Measurements from ENCODE around the gene MELK.

The MELK gene

GRCh38 chr9:36623280-36623679 is 50.6 kb downstream of the MELK start:
- Histone ChIP-seq H3K4me3 (ENCODE audit: low read length in 2 of 2) (no peak overlapping the region), H3K23ac (ENCODE audit: low read depth, low read length, poor library complexity) (no peak overlapping the region), H4K8ac (ENCODE audit: low read depth, low read length) (no peak overlapping the region), H3K18ac (ENCODE audit: low read length) (no peak overlapping the region), H3K9me3 (replicated peaks in 1 of 2; ENCODE audit: control insufficient read depth in 2 of 2, insufficient read depth in 1 of 2, low read depth in 1 of 2, low read length in 2 of 2) (no peaks in the 10 kb centered on the region), H3K36me3 (replicated peaks in 1 of 2; ENCODE audit: control insufficient read depth in 2 of 2, insufficient read depth in 2 of 2, low read length in 2 of 2) (peaks cover 5 to 91% of the 10 kb centered on the region in 2 donors), H2AFZ (ENCODE audit: low read length) (no peak overlapping the region), H2BK5ac (ENCODE audit: low read length) (no peak overlapping the region), H3K27me3 (ENCODE audit: control insufficient read depth in 3 of 3, insufficient read depth in 3 of 3, low read depth in 1 of 3, low read length in 3 of 3) (no peaks in the 10 kb centered on the region), H2AK5ac (ENCODE audit: low read depth, low read length) (no peak overlapping the region), H2BK12ac (ENCODE audit: low read length) (no peak overlapping the region), H2BK120ac (ENCODE audit: low read depth, low read length) (no peak overlapping the region), H3K9ac (ENCODE audit: low read depth, low read length, poor library complexity) (no peak overlapping the region), H4K91ac (ENCODE audit: low read depth, low read length, poor library complexity) (no peak overlapping the region), H3K4ac (ENCODE audit: low read length) (no peak overlapping the region), H3K4me1 (ENCODE audit: control insufficient read depth in 2 of 2, insufficient read depth in 1 of 2, low read depth in 1 of 2, low read length in 2 of 2) (peaks cover 0 to 3% of the 10 kb centered on the region in 2 donors), H2BK15ac (ENCODE audit: low read length) (no peak overlapping the region), H3K14ac (ENCODE audit: low read length) (no peak overlapping the region), H3K4me2 (ENCODE audit: insufficient read depth, low read length, poor library complexity, severe bottlenecking) (no peak overlapping the region), H3K79me1 (ENCODE audit: low read depth, low read length) (peaks cover 3% of the 10 kb centered on the region), H3K27ac (replicated peaks; ENCODE audit: low read length) (no peak overlapping the region)
- WGBS, 2 donors (ENCODE audit: extremely low coverage in 2 of 2, insufficient read length in 2 of 2, insufficient replicate concordance in 1 of 2) = no CpG with 5 or more reads among the region's 3 CpGs
- DNase-seq (ENCODE audit: low spot score) = no peak

DNA sequence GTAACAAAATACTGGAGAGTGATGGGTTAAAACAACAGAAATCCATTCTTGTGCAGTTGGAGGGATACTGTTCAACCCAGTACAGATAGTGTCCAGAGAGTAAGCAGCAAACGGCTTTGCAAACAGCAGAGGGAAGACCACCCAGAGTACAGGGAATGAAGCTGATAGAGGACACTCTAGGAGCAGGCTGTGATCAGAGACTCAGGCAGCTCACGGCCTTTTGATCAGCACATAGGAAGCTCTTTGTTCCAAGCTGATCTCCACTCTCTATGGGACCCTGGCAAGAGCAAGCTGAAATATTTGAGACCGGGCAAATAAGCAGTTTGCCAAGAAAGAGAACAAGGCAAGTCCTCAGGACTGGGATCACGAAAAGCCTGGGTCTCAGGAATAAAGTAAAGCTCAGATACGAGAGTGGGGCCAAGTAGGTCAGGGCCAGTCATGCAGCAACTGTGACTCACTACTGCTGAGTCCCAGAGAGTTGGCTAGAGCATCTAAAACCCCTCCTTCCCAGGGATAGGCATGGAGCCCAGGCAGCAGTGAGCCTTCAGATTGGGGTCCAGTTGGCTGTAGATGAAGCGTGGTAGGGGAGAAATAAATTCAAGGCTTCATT is 52.4 kb downstream of the MELK start:
- DNase-seq (ENCODE audit: low spot score) = no peak
- Histone ChIP-seq H3K27ac (replicated peaks; ENCODE audit: low read length) (no peak overlapping the region), H3K79me1 (ENCODE audit: low read depth, low read length) (peaks cover 3% of the 10 kb centered on the region), H3K4me2 (ENCODE audit: insufficient read depth, low read length, poor library complexity, severe bottlenecking) (no peak overlapping the region), H2AK5ac (ENCODE audit: low read depth, low read length) (no peak overlapping the region), H2BK120ac (ENCODE audit: low read depth, low read length) (no peak overlapping the region), H2AFZ (ENCODE audit: low read length) (no peak overlapping the region), H3K14ac (ENCODE audit: low read length) (no peak overlapping the region), H3K9ac (ENCODE audit: low read depth, low read length, poor library complexity) (no peak overlapping the region), H3K27me3 (ENCODE audit: control insufficient read depth in 3 of 3, insufficient read depth in 3 of 3, low read depth in 1 of 3, low read length in 3 of 3) (no peaks in the 10 kb centered on the region), H3K9me3 (replicated peaks in 1 of 2; ENCODE audit: control insufficient read depth in 2 of 2, insufficient read depth in 1 of 2, low read depth in 1 of 2, low read length in 2 of 2) (no peaks in the 10 kb centered on the region), H2BK12ac (ENCODE audit: low read length) (no peak overlapping the region), H3K4ac (ENCODE audit: low read length) (no peak overlapping the region), H2BK5ac (ENCODE audit: low read length) (no peak overlapping the region), H3K4me3 (ENCODE audit: low read length in 2 of 2) (no peak overlapping the region), H4K8ac (ENCODE audit: low read depth, low read length) (no peak overlapping the region), H3K23ac (ENCODE audit: low read depth, low read length, poor library complexity) (no peak overlapping the region), H4K91ac (ENCODE audit: low read depth, low read length, poor library complexity) (no peak overlapping the region), H3K4me1 (ENCODE audit: control insufficient read depth in 2 of 2, insufficient read depth in 1 of 2, low read depth in 1 of 2, low read length in 2 of 2) (peaks cover 0 to 3% of the 10 kb centered on the region in 2 donors), H3K18ac (ENCODE audit: low read length) (no peak overlapping the region), H2BK15ac (ENCODE audit: low read length) (no peak overlapping the region), H3K36me3 (replicated peaks in 1 of 2; ENCODE audit: control insufficient read depth in 2 of 2, insufficient read depth in 2 of 2, low read length in 2 of 2) (peaks cover 5 to 90% of the 10 kb centered on the region in 2 donors)
- WGBS, 2 donors (ENCODE audit: extremely low coverage in 2 of 2, insufficient read length in 2 of 2, insufficient replicate concordance in 1 of 2) = no CpG with 5 or more reads among the region's 6 CpGs

DNA sequence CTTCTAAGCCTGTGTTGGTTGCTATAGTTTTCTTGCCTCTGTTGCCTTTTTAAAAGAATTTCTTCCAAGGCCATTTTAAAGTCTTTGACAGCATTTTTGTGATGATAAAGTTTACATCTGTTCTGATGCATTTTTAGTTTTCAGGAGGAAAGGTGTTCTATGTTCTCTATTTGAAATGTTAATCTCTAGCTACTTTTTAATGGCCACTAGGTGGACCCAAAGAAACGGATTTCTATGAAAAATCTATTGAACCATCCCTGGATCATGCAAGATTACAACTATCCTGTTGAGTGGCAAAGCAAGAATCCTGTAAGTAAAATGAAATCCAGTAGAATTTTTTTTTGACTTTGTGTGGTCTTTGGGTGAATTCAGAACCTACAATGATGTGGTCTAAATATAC is 60.2 kb downstream of the MELK start:
- H3K79me1 ChIP-seq (ENCODE audit: low read depth, low read length) = no peaks in the 10 kb centered on the region
- H2BK12ac ChIP-seq (ENCODE audit: low read length) = no peak overlapping the region
- H2BK15ac ChIP-seq (ENCODE audit: low read length) = no peak overlapping the region
- H3K27me3 ChIP-seq (ENCODE audit: control insufficient read depth in 3 of 3, insufficient read depth in 3 of 3, low read depth in 1 of 3, low read length in 3 of 3) = no peaks in the 10 kb centered on the region
- H3K4ac ChIP-seq (ENCODE audit: low read length) = no peak overlapping the region
- peaks cover 3 to 93% of the 10 kb centered on the region in 2 donors for H3K36me3 ChIP-seq (replicated peaks in 1 of 2; ENCODE audit: control insufficient read depth in 2 of 2, insufficient read depth in 2 of 2, low read length in 2 of 2)
- no peak overlapping the region for H3K18ac ChIP-seq (ENCODE audit: low read length)
- no peak overlapping the region for H4K8ac ChIP-seq (ENCODE audit: low read depth, low read length)
- no peaks in the 10 kb centered on the region for H3K9me3 ChIP-seq (replicated peaks in 1 of 2; ENCODE audit: control insufficient read depth in 2 of 2, insufficient read depth in 1 of 2, low read depth in 1 of 2, low read length in 2 of 2)
- H3K14ac ChIP-seq (ENCODE audit: low read length) = no peak overlapping the region
- H3K23ac ChIP-seq (ENCODE audit: low read depth, low read length, poor library complexity) = no peak overlapping the region
- no peak overlapping the region for H2BK120ac ChIP-seq (ENCODE audit: low read depth, low read length)
- H2AFZ ChIP-seq (ENCODE audit: low read length) = no peak overlapping the region
- H3K4me2 ChIP-seq (ENCODE audit: insufficient read depth, low read length, poor library complexity, severe bottlenecking) = no peak overlapping the region
- no peak for DNase-seq (ENCODE audit: low spot score)
- H3K27ac ChIP-seq (replicated peaks; ENCODE audit: low read length) = no peak overlapping the region
- H2BK5ac ChIP-seq (ENCODE audit: low read length) = no peak overlapping the region
- no peak overlapping the region for H2AK5ac ChIP-seq (ENCODE audit: low read depth, low read length)
- H4K91ac ChIP-seq (ENCODE audit: low read depth, low read length, poor library complexity) = no peak overlapping the region
- H3K4me3 ChIP-seq (ENCODE audit: low read length in 2 of 2) = no peak overlapping the region
- no CpG with 5 or more reads among the region's 1 CpG for WGBS, 2 donors (ENCODE audit: extremely low coverage in 2 of 2, insufficient read length in 2 of 2, insufficient replicate concordance in 1 of 2)
- no peaks in the 10 kb centered on the region for H3K4me1 ChIP-seq (ENCODE audit: control insufficient read depth in 2 of 2, insufficient read depth in 1 of 2, low read depth in 1 of 2, low read length in 2 of 2)
- H3K9ac ChIP-seq (ENCODE audit: low read depth, low read length, poor library complexity) = no peak overlapping the region

- Histone ChIP-seq H3K14ac (ENCODE audit: low read length) (no peak overlapping the region), H3K36me3 (replicated peaks in 1 of 2; ENCODE audit: control insufficient read depth in 2 of 2, insufficient read depth in 2 of 2, low read length in 2 of 2) (peaks cover 7 to 96% of the 10 kb centered on the region in 2 donors), H3K27ac (replicated peaks; ENCODE audit: low read length) (no peak overlapping the region), H3K4me3 (ENCODE audit: low read length in 2 of 2) (no peak overlapping the region), H4K91ac (ENCODE audit: low read depth, low read length, poor library complexity) (no peak overlapping the region), H3K4me2 (ENCODE audit: insufficient read depth, low read length, poor library complexity, severe bottlenecking) (no peak overlapping the region), H2AFZ (ENCODE audit: low read length) (no peak overlapping the region), H2BK12ac (ENCODE audit: low read length) (no peak overlapping the region), H3K4ac (ENCODE audit: low read length) (no peak overlapping the region), H3K18ac (ENCODE audit: low read length) (no peak overlapping the region), H3K4me1 (ENCODE audit: control insufficient read depth in 2 of 2, insufficient read depth in 1 of 2, low read depth in 1 of 2, low read length in 2 of 2) (no peaks in the 10 kb centered on the region), H2BK120ac (ENCODE audit: low read depth, low read length) (no peak overlapping the region), H2AK5ac (ENCODE audit: low read depth, low read length) (no peak overlapping the region), H3K27me3 (ENCODE audit: control insufficient read depth in 3 of 3, insufficient read depth in 3 of 3, low read depth in 1 of 3, low read length in 3 of 3) (no peaks in the 10 kb centered on the region), H2BK5ac (ENCODE audit: low read length) (no peak overlapping the region), H3K79me1 (ENCODE audit: low read depth, low read length) (no peaks in the 10 kb centered on the region), H2BK15ac (ENCODE audit: low read length) (no peak overlapping the region), H3K9ac (ENCODE audit: low read depth, low read length, poor library complexity) (no peak overlapping the region), H3K23ac (ENCODE audit: low read depth, low read length, poor library complexity) (no peak overlapping the region), H4K8ac (ENCODE audit: low read depth, low read length) (no peak overlapping the region), H3K9me3 (replicated peaks in 1 of 2; ENCODE audit: control insufficient read depth in 2 of 2, insufficient read depth in 1 of 2, low read depth in 1 of 2, low read length in 2 of 2) (peaks cover 0 to 1% of the 10 kb centered on the region in 2 donors)
- no CpG with 5 or more reads among the region's 2 CpGs for WGBS, 2 donors (ENCODE audit: extremely low coverage in 2 of 2, insufficient read length in 2 of 2, insufficient replicate concordance in 1 of 2)
- no peak for DNase-seq (ENCODE audit: low spot score)
Observed at GRCh38 chr9:36637491-36638270, 65.0 kb downstream of the MELK start.
